Hepatocyte (in vitro differentiated cells): Measurements from ENCODE around the gene AMMECR1. TPM values are rescaled to one million over a fixed set of nuclear protein-coding genes. Genes with fewer than 3 reads are reported as not detected.

ENCODE experiments used
- DNase-seq: peaks from one replicate; pipeline ENCODE4 v3.0.0-alpha.2; 2016; ENCODE audit warnings: low spot score
- H2AFZ ChIP-seq: fragments of 200-600 bp; sonication (generic); 2 replicates; pipeline ENCODE4 v1.6.0; 2016; ENCODE audit warnings: antibody characterized with exemption, mild to moderate bottlenecking
- H3K27ac ChIP-seq: fragments of 200-600 bp; sonication (generic); 2 replicates; pipeline ENCODE4 v1.5.1; 2016; ENCODE audit warnings: mild to moderate bottlenecking
- H3K27me3 ChIP-seq: fragments of 200-600 bp; sonication (generic); 2 replicates; pipeline ENCODE4 v1.6.1; 2016
- H3K36me3 ChIP-seq: fragments of 200-600 bp; sonication (generic); replicated peaks from 2 replicates; pipeline ENCODE4 v1.5.1; 2016; ENCODE audit warnings: low read depth; ENCODE audit not compliant: insufficient read depth
- H3K4me1 ChIP-seq: fragments of 200-600 bp; sonication (generic); 2 replicates; pipeline ENCODE4 v1.5.1; 2016; ENCODE audit warnings: mild to moderate bottlenecking, moderate library complexity; ENCODE audit not compliant: insufficient read depth
- H3K4me2 ChIP-seq: fragments of 200-600 bp; sonication (generic); 2 replicates; pipeline ENCODE4 v1.6.0; 2016
- H3K4me3 ChIP-seq: fragments of 200-600 bp; sonication (generic); 2 replicates; pipeline ENCODE4 v1.5.1; 2016; ENCODE audit warnings: mild to moderate bottlenecking
- H3K79me2 ChIP-seq: fragments of 200-600 bp; sonication (generic); 2 replicates; pipeline ENCODE4 v1.6.0; 2017; ENCODE audit warnings: mild to moderate bottlenecking
- H3K9me2 ChIP-seq: fragments of 200-600 bp; sonication (generic); replicated peaks from 2 replicates; pipeline ENCODE4 v1.6.0; 2017; ENCODE audit warnings: mild to moderate bottlenecking; ENCODE audit not compliant: insufficient read depth
- H3K9me3 ChIP-seq: fragments of 200-600 bp; sonication (generic); 2 replicates; pipeline ENCODE4 v1.5.1; 2016; ENCODE audit warnings: low read depth, mild to moderate bottlenecking
- H4K20me1 ChIP-seq: fragments of 200-600 bp; sonication (generic); 2 replicates; pipeline ENCODE4 v1.6.0; 2016; ENCODE audit warnings: mild to moderate bottlenecking; ENCODE audit not compliant: insufficient read depth, poor library complexity, severe bottlenecking
- EZH2 ChIP-seq: fragments of 200-600 bp; sonication (generic); IDR thresholded peaks from 2 replicates; pipeline ENCODE4 v1.6.1; 2016; ENCODE audit warnings: antibody characterized with exemption, mild to moderate bottlenecking, borderline replicate concordance
- EZH2phosphoT487 ChIP-seq: fragments of 200-600 bp; sonication (generic); IDR thresholded peaks from one replicate; pipeline ENCODE4 v1.6.1; 2018; ENCODE audit warnings: antibody characterized with exemption, mild to moderate bottlenecking, low read depth, moderate library complexity; ENCODE audit not compliant: unreplicated experiment, severe bottlenecking
- WGBS: methylation state at CpG from one replicate; pipeline ENCODE4 v1.1.6; 2016; ENCODE audit warnings: low lambda C conversion rate; ENCODE audit errors: missing lambda C conversion rate; 5-methylcytosine and 5-hydroxymethylcytosine counted together
- polyA plus RNA-seq: library from polyadenylated mRNA; unstranded; fragments of >200 nt; fragmentation: Nextera tagmentation; extraction: Ambion mirVana; gene quantifications from 2 replicates; pipeline ENCODE4 v1.2.1, GENCODE V29; 2016
- total RNA-seq: library from RNA; depleted of rRNA; stranded (reverse); fragments of >200 nt; gene quantifications from 2 replicates; pipeline ENCODE4 v1.2.3, GENCODE V29; 2014
- TF ChIP-seq, protein P1 (sequence below): fragments of 200-600 bp; sonication (generic); IDR thresholded peaks from 2 replicates; pipeline ENCODE4 v1.5.1; 2016; ENCODE audit warnings: antibody characterized with exemption, mild to moderate bottlenecking; ENCODE audit not compliant: poor library complexity

Gene AMMECR1
- total and polyA plus RNA-seq, 2 experiments from 2014 or later, result 24.6 to 33.3 TPM

DNA sequence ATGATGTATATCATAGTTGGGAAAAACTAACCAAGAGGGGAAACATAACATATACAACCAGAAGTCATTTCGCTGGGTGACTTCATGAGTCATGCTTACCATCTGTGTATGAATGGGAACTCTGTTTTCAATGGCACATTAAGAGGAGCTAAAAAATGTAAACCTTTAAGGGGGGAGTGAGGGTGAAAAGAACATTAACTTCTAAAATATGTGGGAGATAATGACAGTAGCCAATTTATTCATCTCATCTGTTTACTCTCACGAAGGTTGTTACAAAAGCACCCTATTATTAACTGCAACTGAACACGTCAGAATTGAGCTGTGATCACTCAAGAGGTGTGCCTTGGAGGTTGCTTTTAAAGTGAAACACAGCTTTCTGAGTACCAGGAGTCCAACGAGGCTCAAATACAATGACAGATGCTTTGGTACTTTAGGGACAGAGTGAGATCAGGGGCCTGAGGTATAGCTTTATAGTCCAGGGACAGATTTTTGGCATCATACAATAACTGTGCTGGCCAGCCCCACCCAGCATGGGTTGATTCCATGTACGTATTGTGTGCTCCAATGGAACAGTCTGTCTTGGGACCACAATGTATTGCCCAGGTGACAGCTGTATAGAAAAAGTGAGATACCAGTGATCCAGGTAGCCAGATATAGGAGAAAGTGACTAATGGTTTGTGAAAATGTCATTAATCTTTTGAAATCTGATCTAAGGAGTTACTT is 107.3 kb downstream of the AMMECR1 start:
- H3K9me2 ChIP-seq, result no peaks in the 10 kb centered on the region
- H2AFZ ChIP-seq, result no peak overlapping the region
- no peak overlapping the region for H3K27ac ChIP-seq
- H3K27me3 ChIP-seq, result no peaks in the 10 kb centered on the region
- no peak overlapping the region for H3K4me3 ChIP-seq
- no peak for DNase-seq
- whole genome bisulfite sequencing, result 38% methylated on average over 5 of the region's 5 CpGs
- no peaks in the 10 kb centered on the region for H3K9me3 ChIP-seq
- H3K36me3 ChIP-seq, result no peaks in the 10 kb centered on the region
- H3K4me2 ChIP-seq, result no peak overlapping the region
- no peaks in the 10 kb centered on the region for H3K79me2 ChIP-seq
- TF ChIP-seq, protein P1, sequence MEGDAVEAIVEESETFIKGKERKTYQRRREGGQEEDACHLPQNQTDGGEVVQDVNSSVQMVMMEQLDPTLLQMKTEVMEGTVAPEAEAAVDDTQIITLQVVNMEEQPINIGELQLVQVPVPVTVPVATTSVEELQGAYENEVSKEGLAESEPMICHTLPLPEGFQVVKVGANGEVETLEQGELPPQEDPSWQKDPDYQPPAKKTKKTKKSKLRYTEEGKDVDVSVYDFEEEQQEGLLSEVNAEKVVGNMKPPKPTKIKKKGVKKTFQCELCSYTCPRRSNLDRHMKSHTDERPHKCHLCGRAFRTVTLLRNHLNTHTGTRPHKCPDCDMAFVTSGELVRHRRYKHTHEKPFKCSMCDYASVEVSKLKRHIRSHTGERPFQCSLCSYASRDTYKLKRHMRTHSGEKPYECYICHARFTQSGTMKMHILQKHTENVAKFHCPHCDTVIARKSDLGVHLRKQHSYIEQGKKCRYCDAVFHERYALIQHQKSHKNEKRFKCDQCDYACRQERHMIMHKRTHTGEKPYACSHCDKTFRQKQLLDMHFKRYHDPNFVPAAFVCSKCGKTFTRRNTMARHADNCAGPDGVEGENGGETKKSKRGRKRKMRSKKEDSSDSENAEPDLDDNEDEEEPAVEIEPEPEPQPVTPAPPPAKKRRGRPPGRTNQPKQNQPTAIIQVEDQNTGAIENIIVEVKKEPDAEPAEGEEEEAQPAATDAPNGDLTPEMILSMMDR, result no peak
- no peak for TF ChIP-seq EZH2
- H4K20me1 ChIP-seq, result no peaks in the 10 kb centered on the region
- no peaks in the 10 kb centered on the region for H3K4me1 ChIP-seq

DNA sequence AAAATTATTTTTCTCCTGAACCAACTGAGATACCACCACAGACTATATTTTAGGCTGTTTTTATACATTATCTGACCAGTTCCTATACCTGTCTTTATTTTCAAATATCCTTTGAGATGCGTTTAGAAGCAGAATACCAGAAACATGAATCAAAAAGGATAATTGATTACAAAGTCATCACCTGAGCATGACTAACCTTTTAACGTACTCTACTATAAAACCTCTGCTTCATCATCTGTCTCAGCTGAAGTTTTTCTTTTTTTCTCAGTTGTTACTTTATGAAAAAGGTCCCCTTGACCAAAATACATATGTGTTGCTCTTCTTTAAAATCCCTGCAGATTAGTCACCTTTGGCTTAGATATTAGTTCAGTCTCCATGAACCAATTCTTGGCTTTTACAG is 109.8 kb downstream of the AMMECR1 start:
- DNase-seq, result no peak
- WGBS, result 66% methylated on average over 2 of the region's 2 CpGs

GRCh38 chrX:110204986-110205385 is 112.9 kb downstream of the AMMECR1 start:
- Histone ChIP-seq H3K9me2 (no peaks in the 10 kb centered on the region), H2AFZ (no peak overlapping the region), H4K20me1 (no peaks in the 10 kb centered on the region), H3K27ac (no peak overlapping the region), H3K4me1 (no peaks in the 10 kb centered on the region), H3K4me3 (no peak overlapping the region), H3K36me3 (no peaks in the 10 kb centered on the region), H3K9me3 (no peaks in the 10 kb centered on the region), H3K79me2 (no peaks in the 10 kb centered on the region), H3K27me3 (no peaks in the 10 kb centered on the region), H3K4me2 (no peak overlapping the region)
- TF ChIP-seq EZH2phosphoT487 (no peak), EZH2 (no peak)
- TF ChIP-seq, protein P1, result no peak
- DNase-seq, result no peak

More for the DNA sequence above, 109.8 kb downstream of the AMMECR1 start:
- Histone ChIP-seq H3K4me2 (no peak overlapping the region), H3K79me2 (no peaks in the 10 kb centered on the region), H3K4me1 (no peaks in the 10 kb centered on the region), H2AFZ (no peak overlapping the region), H3K27ac (no peak overlapping the region), H3K9me2 (no peaks in the 10 kb centered on the region), H4K20me1 (no peaks in the 10 kb centered on the region), H3K27me3 (no peaks in the 10 kb centered on the region), H3K36me3 (no peaks in the 10 kb centered on the region), H3K4me3 (no peak overlapping the region), H3K9me3 (no peaks in the 10 kb centered on the region)
- TF ChIP-seq EZH2phosphoT487, result no peak
- no peak for TF ChIP-seq EZH2
- TF ChIP-seq, protein P1, result no peak

DNA sequence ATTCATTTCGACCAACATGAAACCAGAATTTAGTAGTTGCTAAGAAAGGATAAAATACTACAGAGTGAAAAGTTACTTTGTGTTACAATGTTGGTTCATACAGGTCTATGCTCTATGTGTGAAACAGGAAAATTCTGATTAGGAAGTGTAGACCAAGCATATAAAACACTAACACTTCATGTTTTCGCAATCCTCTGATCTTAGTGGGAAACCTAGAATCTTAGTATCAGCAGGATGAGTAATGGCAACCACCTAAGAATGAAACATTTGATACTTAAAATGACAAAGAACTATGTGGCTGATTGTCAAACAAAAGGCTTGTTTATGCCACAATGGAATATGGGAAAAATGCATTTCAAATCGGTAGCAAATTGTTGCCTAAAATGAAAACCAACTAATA is 116.1 kb downstream of the AMMECR1 start:
- H3K27ac ChIP-seq, result no peak overlapping the region
- no peak overlapping the region for H3K4me2 ChIP-seq
- H3K4me1 ChIP-seq, result no peaks in the 10 kb centered on the region
- no peaks in the 10 kb centered on the region for H3K79me2 ChIP-seq
- H3K4me3 ChIP-seq, result no peak overlapping the region
- WGBS, result 73% methylated on average over 3 of the region's 3 CpGs
- H4K20me1 ChIP-seq, result no peaks in the 10 kb centered on the region
- H2AFZ ChIP-seq, result no peak overlapping the region
- DNase-seq, result no peak
- no peaks in the 10 kb centered on the region for H3K9me3 ChIP-seq
- H3K36me3 ChIP-seq, result no peaks in the 10 kb centered on the region
- no peak for TF ChIP-seq EZH2phosphoT487
- TF ChIP-seq, protein P1, result no peak
- no peak for TF ChIP-seq EZH2
- H3K27me3 ChIP-seq, result no peaks in the 10 kb centered on the region
- H3K9me2 ChIP-seq, result no peaks in the 10 kb centered on the region
